WTC11 (cell line): ENCODE data around the gene SPATA24. TPM values are rescaled to one million over a fixed set of nuclear protein-coding genes. Genes with fewer than 3 reads are reported as not detected.
"Not testable (repeated sequence)": the region's sequence is repeated elsewhere in the genome, so short reads cannot be mapped to it uniquely, and the experiment has no call there.

ENCODE experiments used
- ATAC-seq: fragments of 200-7000 bp; cut with Tn5 transposase; 2 replicates; pipeline ENCODE4 v1.10.0; 2021; ENCODE audit warnings: mild to moderate bottlenecking, moderate library complexity
- CTCF ChIA-PET: fragments of 300-600 bp; sonication (Branson Sonifier 250); formaldehyde crosslinking; loops from one replicate; lab custom pipeline; 2021; ENCODE audit warnings: antibody characterized with exemption; lab: Charles Lee
- POLR2A ChIA-PET: fragments of 350-600 bp; sonication (Branson Sonifier 250); formaldehyde crosslinking; loops from one replicate; lab custom pipeline; 2021; ENCODE audit warnings: antibody characterized with exemption; lab: Charles Lee
- DNase-seq: peaks from one replicate; pipeline ENCODE4 v3.0.0; 2021; ENCODE audit warnings: low spot score
- H3K27ac Mint-ChIP-seq: 2 replicates; pipeline ENCODE4 v1.8.0; 2021; ENCODE audit warnings: mixed read lengths
- H3K27me3 Mint-ChIP-seq: 2 replicates; pipeline ENCODE4 v1.8.0; 2021; ENCODE audit warnings: low read depth, mild to moderate bottlenecking, moderate library complexity, mixed read lengths
- H3K36me3 Mint-ChIP-seq: 2 replicates; pipeline ENCODE4 v1.8.0; 2021; ENCODE audit warnings: mixed read lengths
- H3K4me1 Mint-ChIP-seq: 2 replicates; pipeline ENCODE4 v1.8.0; 2022; ENCODE audit warnings: mixed read lengths
- H3K4me3 Mint-ChIP-seq: 2 replicates; pipeline ENCODE4 v1.8.0; 2021; ENCODE audit warnings: mild to moderate bottlenecking, moderate library complexity, mixed read lengths
- H3K9me3 Mint-ChIP-seq: 2 replicates; pipeline ENCODE4 v1.8.0; 2021; ENCODE audit warnings: mixed read lengths
- AFF4 ChIP-seq: sonication (generic); formaldehyde crosslinking; IDR thresholded peaks from 2 replicates; pipeline ENCODE4 v1.8.1; 2023; ENCODE audit warnings: mild to moderate bottlenecking, missing genetic modification reagents, borderline replicate concordance
- ARID4B ChIP-seq: sonication (generic); formaldehyde crosslinking; IDR thresholded peaks from 2 replicates; pipeline ENCODE4 v1.8.0; 2023; ENCODE audit warnings: missing genetic modification reagents, mild to moderate bottlenecking, borderline replicate concordance
- ATF1 ChIP-seq: sonication (generic); formaldehyde crosslinking; IDR thresholded peaks from 2 replicates; pipeline ENCODE4 v1.8.1; 2023; ENCODE audit warnings: mild to moderate bottlenecking, moderate library complexity, missing genetic modification reagents
- CBFB ChIP-seq: sonication (generic); formaldehyde crosslinking; IDR thresholded peaks from 2 replicates; pipeline ENCODE4 v1.8.1; 2022; ENCODE audit warnings: mild to moderate bottlenecking, low read depth, missing genetic modification reagents
- E2F5 ChIP-seq: sonication (generic); formaldehyde crosslinking; IDR thresholded peaks from 2 replicates; pipeline ENCODE4 v1.8.1; 2022; ENCODE audit warnings: mild to moderate bottlenecking, moderate library complexity, missing genetic modification reagents
- ESRRA ChIP-seq: sonication (generic); formaldehyde crosslinking; IDR thresholded peaks from 2 replicates; pipeline ENCODE4 v1.8.1; 2022; ENCODE audit warnings: mild to moderate bottlenecking, missing genetic modification reagents, borderline replicate concordance
- GTF2I ChIP-seq: fragments of 250-450 bp; sonication (Bioruptor Pico); conservative IDR thresholded peaks from 2 replicates; pipeline ENCODE4 v1.4.0; 2021; ENCODE audit warnings: mild to moderate bottlenecking
- KAT7 ChIP-seq: sonication (generic); formaldehyde crosslinking; IDR thresholded peaks from 2 replicates; pipeline ENCODE4 v1.8.1; 2023; ENCODE audit warnings: missing genetic modification reagents, mild to moderate bottlenecking, borderline replicate concordance
- NFYB ChIP-seq: sonication (generic); formaldehyde crosslinking; conservative IDR thresholded peaks from 2 replicates; pipeline ENCODE4 v1.8.0; 2022; ENCODE audit warnings: low read depth, missing genetic modification reagents
- RELA ChIP-seq: sonication (generic); formaldehyde crosslinking; IDR thresholded peaks from 2 replicates; pipeline ENCODE4 v1.8.1; 2022; ENCODE audit warnings: missing genetic modification reagents, mild to moderate bottlenecking, borderline replicate concordance
- SOX15 ChIP-seq: fragments of 250-450 bp; sonication (Bioruptor Pico); IDR thresholded peaks from 2 replicates; pipeline ENCODE4 v1.9.0; 2021; ENCODE audit warnings: mild to moderate bottlenecking
- ZNF317 ChIP-seq: sonication (generic); formaldehyde crosslinking; IDR thresholded peaks from 2 replicates; pipeline ENCODE4 v1.8.1; 2023; ENCODE audit warnings: low read depth, mild to moderate bottlenecking, moderate library complexity, missing genetic modification reagents, borderline replicate concordance
- ZNF512 ChIP-seq: sonication (generic); formaldehyde crosslinking; IDR thresholded peaks from 2 replicates; pipeline ENCODE4 v1.8.1; 2022; ENCODE audit warnings: missing genetic modification reagents, borderline replicate concordance
- total RNA-seq: library from RNA; stranded (reverse); gene quantifications from 3 replicates; pipeline ENCODE4 v1.2.3, GENCODE V29; 2021

SPATA24 gene
- total RNA-seq, 1 experiment from 2014 or later: 13.2 TPM

GRCh38 chr5:139358064-139358463 lies 45.8 kb downstream of the SPATA24 start:
- no peak overlapping the region for H3K4me3 Mint-ChIP-seq
- no peaks in the 10 kb centered on the region for H3K9me3 Mint-ChIP-seq
- ATAC-seq: no peak
- DNase-seq: no peak
- H3K27me3 Mint-ChIP-seq: no peaks in the 10 kb centered on the region
- peaks cover 21% of the 10 kb centered on the region for H3K36me3 Mint-ChIP-seq
- ChIA-PET CTCF (no interaction called here), POLR2A (interaction anchor here (1.2 kb wide), 1 partner anchor 61 kb away, joined by 3 read pairs; no protein-coding TSS in a partner anchor)
- TF ChIP-seq ARID4B (CRISPR knock-in tag) (no peak), GTF2I (no peak), NFYB (no peak), SOX15 (CRISPR knock-in tag) (no peak), RELA (CRISPR knock-in tag) (no peak), AFF4 (no peak), KAT7 (CRISPR knock-in tag) (no peak), CBFB (CRISPR knock-in tag) (no peak), ESRRA (CRISPR knock-in tag) (no peak), ATF1 (CRISPR knock-in tag) (no peak), ZNF512 (CRISPR knock-in tag) (no peak)
- 0 out of 2 replicates have a peak overlapping the region, but pooled peaks have one; percentile 44 for H3K27ac Mint-ChIP-seq
- H3K4me1 Mint-ChIP-seq: peaks cover 4% of the 10 kb centered on the region

- H3K27ac Mint-ChIP-seq, H3K27me3 Mint-ChIP-seq, H3K4me1 Mint-ChIP-seq, POLR2A ChIA-PET, H3K4me3 Mint-ChIP-seq, ATAC-seq, DNase-seq, H3K9me3 Mint-ChIP-seq: not testable (repeated sequence)
- CTCF ChIA-PET: interaction anchor here (1.5 kb wide), 1 partner anchor 14 kb away, joined by 3 read pairs; the partner anchor contains the start of gene PAIP2
- peaks cover 18% of the 10 kb centered on the region for H3K36me3 Mint-ChIP-seq
Observed at GRCh38 chr5:139355900-139356299, 48.0 kb downstream of the SPATA24 start.

- no peak overlapping the region for H3K4me3 Mint-ChIP-seq
- ATAC-seq (no peak), DNase-seq (no peak)
- H3K9me3 Mint-ChIP-seq: no peaks in the 10 kb centered on the region
- H3K27me3 Mint-ChIP-seq: no peaks in the 10 kb centered on the region
- ChIA-PET CTCF (no interaction called here), POLR2A (interaction anchor here (1.5 kb wide), 1 partner anchor 12 kb away, joined by 5 read pairs; the partner anchor contains the start of gene PAIP2)
- TF ChIP-seq E2F5 (CRISPR knock-in tag) (no peak), ZNF317 (CRISPR knock-in tag) (peak; percentile 74)
- H3K36me3 Mint-ChIP-seq: peaks cover 18% of the 10 kb centered on the region
- no peak overlapping the region for H3K27ac Mint-ChIP-seq
- H3K4me1 Mint-ChIP-seq: peaks cover 4% of the 10 kb centered on the region
Observed at GRCh38 chr5:139354186-139354585, 49.7 kb downstream of the SPATA24 start.
